Muscle of leg (tissue), 11 donors: ENCODE measurements around the gene SKAP1. TPM values are rescaled to one million over a fixed set of nuclear protein-coding genes. Genes with fewer than 3 reads are reported as not detected.
A peak's percentile ranks its signal among the peaks of the same experiment; 100 is the strongest.

Experiments
- DNase-seq: peaks from one replicate; pipeline ENCODE4 v3.0.0; 2013
- H3K27ac ChIP-seq: one replicate; pipeline ENCODE4 v1.5.1; 2013; ENCODE audit warnings: mild to moderate bottlenecking, low read length, control low read depth
- H3K27me3 ChIP-seq: one replicate; pipeline ENCODE4 v1.6.1; 2013; ENCODE audit warnings: low read length; ENCODE audit not compliant: control insufficient read depth, insufficient read depth
- H3K36me3 ChIP-seq: one replicate; pipeline ENCODE4 v1.6.1; 2013; ENCODE audit warnings: low read length; ENCODE audit not compliant: control insufficient read depth, insufficient read depth
- H3K4me1 ChIP-seq: one replicate; pipeline ENCODE4 v1.6.1; 2013; ENCODE audit warnings: low read length; ENCODE audit not compliant: control insufficient read depth, insufficient read depth
- H3K4me3 ChIP-seq: one replicate; pipeline ENCODE4 v1.5.1; 2013; ENCODE audit warnings: low read length, control low read depth
- H3K9me3 ChIP-seq: replicated peaks from 2 replicates; pipeline ENCODE4 v1.6.1; 2013; ENCODE audit warnings: low read depth, low read length; ENCODE audit not compliant: control insufficient read depth
- WGBS: methylation state at CpG from one replicate; pipeline ENCODE4 v1.1.5; 2013; ENCODE audit warnings: missing lambda C conversion rate; ENCODE audit not compliant: insufficient coverage; 5-methylcytosine and 5-hydroxymethylcytosine counted together
- polyA plus RNA-seq, 8 donors: library from polyadenylated mRNA; unstranded; fragments of 120-200 nt; gene quantifications; one replicate each; pipeline versions ENCODE4 v1.2.1 to v1.2.3, GENCODE V29; 2013; ENCODE audit warnings: inconsistent platforms in 1 of 8, low replicate concordance in 1 of 8; ENCODE audit not compliant: insufficient read length in 8 of 8, insufficient read depth in 1 of 8
- total RNA-seq: library from RNA; stranded (reverse); fragments of 120-200 nt; gene quantifications from one replicate; pipeline ENCODE4 v1.2.4, GENCODE V29; 2013

Gene SKAP1
- total and polyA plus RNA-seq, 9 donors, result 0.22 to 0.52 (median 0.37) TPM; not detected in 1

DNA sequence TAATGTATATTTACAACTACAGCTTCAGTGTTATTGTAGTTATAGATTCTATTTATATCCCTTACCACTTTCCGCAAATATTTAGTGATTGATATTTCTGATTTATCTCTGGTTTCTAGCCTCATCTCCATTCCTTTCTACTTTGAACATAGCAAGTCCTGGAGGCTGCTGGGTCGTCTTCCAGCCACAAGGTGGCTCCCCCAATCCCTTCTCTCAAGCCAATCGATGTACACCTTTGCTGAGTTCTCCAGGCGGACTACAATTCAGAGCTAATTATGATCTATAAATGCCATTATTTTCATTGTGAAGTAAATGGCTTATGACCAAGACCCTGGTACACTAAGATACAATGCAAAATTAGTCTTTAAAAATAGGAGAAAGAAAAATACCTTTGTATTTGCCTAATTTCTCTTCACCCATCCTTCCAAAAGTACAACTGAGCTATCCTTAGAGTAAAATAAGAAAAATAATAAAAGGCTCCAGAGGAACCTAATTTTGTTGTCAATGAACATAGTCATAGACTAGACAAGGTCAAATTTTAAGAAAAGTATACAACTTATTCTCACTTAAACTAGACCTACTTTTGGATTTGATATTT is 122.1 kb downstream of the SKAP1 start:
- WGBS, result no CpG with 5 or more reads among the region's 4 CpGs
- peaks cover 10% of the 10 kb centered on the region for H3K27me3 ChIP-seq
- peak; percentile 45 for DNase-seq

DNA sequence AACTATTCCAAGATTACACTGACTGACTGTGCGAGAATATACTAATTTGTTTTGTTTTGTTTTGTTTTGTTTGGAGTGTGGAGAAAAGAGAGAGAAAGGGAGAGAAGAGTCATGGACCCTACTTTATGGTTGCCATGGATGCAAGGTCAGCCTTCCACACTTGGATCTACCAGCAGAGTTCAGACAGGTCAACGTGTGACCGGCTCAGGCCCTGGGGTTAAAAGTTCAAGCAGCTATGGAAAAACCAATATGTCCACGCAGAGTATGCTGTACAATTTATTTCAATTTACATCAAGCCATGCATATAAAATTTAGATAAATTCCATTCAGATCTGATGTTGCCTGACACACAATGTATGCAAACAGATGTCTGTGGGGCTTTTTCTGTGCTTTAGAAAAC is 122.8 kb downstream of the SKAP1 start:
- H3K27ac ChIP-seq, result no peak overlapping the region
- no peaks in the 10 kb centered on the region for H3K36me3 ChIP-seq
- H3K27me3 ChIP-seq, result peaks cover 10% of the 10 kb centered on the region
- DNase-seq, result no peak
- H3K4me1 ChIP-seq, result no peaks in the 10 kb centered on the region
- 100% methylated on average over 1 of the region's 4 CpGs for WGBS
- no peak overlapping the region for H3K4me3 ChIP-seq
- H3K9me3 ChIP-seq, result no peaks in the 10 kb centered on the region

More for the DNA sequence above, 122.1 kb downstream of the SKAP1 start:
- Histone ChIP-seq H3K4me1 (no peaks in the 10 kb centered on the region), H3K36me3 (no peaks in the 10 kb centered on the region), H3K4me3 (no peak overlapping the region), H3K27ac (no peak overlapping the region), H3K9me3 (no peaks in the 10 kb centered on the region)

DNA sequence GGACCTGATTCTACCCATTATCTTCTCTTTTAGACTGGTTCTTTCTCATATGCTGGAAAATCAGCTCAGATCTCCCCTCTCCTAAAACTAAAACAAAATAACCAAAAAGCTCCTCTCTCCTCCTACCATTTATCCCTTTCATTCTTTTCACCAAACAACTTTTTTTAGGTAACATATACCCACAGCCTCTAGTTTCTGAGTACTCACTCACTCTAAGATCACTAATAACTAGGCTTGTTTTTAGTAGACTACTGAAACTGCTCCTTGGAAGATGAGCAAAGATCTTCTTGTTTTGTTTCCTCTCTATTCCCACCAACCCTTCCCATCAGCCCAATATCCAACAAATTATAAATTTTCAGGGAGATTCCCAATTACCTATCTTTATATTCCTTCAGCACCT is 129.0 kb downstream of the SKAP1 start:
- Histone ChIP-seq H3K36me3 (no peaks in the 10 kb centered on the region), H3K9me3 (no peaks in the 10 kb centered on the region), H3K4me1 (no peaks in the 10 kb centered on the region), H3K27ac (no peak overlapping the region), H3K27me3 (peaks cover 5% of the 10 kb centered on the region), H3K4me3 (no peak overlapping the region)
- DNase-seq, result no peak

DNA sequence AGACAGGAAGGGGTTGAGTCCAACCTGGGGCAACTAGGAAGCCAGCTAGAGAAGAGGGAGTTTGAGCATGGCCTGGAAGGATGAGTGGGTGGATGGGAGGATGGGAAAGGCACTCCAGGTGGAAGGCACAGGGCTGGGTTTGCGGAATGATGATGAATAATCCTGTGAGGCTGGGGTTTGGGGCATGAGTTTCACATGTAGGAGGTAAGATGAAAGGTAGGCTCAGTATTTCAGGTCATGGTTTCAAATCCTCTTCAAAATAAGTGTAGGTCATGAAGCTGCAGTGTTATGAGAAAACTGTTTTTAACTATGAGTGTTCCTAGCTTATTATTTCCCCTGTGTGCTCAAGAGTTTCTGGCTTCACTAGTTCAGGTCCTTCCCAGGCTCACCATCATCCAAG is 130.3 kb downstream of the SKAP1 start:
- no peaks in the 10 kb centered on the region for H3K4me1 ChIP-seq
- H3K27ac ChIP-seq, result no peak overlapping the region
- DNase-seq, result no peak
- H3K4me3 ChIP-seq, result no peak overlapping the region
- H3K36me3 ChIP-seq, result no peaks in the 10 kb centered on the region
- WGBS, result 89% methylated on average over 1 of the region's 1 CpG
- H3K27me3 ChIP-seq, result peaks cover 5% of the 10 kb centered on the region
- H3K9me3 ChIP-seq, result no peaks in the 10 kb centered on the region

DNA sequence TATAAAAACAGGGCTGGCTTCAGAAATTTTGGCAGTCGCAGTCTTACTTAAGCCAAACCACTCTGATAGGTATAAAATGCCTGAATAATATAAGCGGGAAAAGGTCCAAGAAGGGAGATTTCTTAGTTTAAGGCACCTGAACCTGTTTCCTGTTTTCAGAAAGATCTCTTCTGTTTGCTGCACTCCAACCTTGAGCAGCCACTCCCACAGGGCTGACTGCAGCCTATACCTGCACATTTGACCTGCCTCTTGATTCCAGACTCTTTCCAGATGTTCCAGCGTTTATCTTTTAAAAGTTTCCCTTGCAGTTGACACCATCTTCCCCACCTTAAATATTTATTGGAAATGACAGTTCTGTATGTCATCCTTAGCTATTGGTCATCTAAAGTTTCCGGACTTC is 132.2 kb downstream of the SKAP1 start:
- WGBS, result no CpG with 5 or more reads among the region's 4 CpGs
- Histone ChIP-seq H3K36me3 (no peaks in the 10 kb centered on the region), H3K9me3 (no peaks in the 10 kb centered on the region), H3K27me3 (peaks cover 5% of the 10 kb centered on the region), H3K27ac (no peak overlapping the region), H3K4me3 (no peak overlapping the region), H3K4me1 (no peaks in the 10 kb centered on the region)
- no peak for DNase-seq

DNA sequence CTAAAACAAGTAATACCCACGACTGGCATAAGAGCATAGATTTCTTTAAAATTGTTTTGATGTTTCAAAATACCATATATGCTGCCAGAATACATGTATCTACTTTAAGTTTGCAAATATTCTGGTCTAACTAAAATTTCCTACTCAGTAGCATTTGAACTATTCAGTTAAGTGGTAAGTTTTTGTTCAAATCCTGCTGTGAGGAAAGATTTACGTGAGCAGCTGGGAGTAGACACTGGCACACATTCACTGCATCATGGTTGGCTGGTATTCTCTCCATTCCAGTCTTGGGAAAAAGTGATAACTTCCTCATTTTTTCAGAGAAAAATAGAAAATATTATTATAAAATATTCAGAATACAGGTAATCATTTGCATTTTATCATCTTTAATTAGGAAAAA is 133.6 kb downstream of the SKAP1 start:
- Histone ChIP-seq H3K27ac (no peak overlapping the region), H3K4me3 (no peak overlapping the region), H3K9me3 (no peaks in the 10 kb centered on the region), H3K4me1 (no peaks in the 10 kb centered on the region), H3K36me3 (no peaks in the 10 kb centered on the region), H3K27me3 (peaks cover 5% of the 10 kb centered on the region)
- no peak for DNase-seq
- WGBS, result no CpG with 5 or more reads among the region's 2 CpGs

DNA sequence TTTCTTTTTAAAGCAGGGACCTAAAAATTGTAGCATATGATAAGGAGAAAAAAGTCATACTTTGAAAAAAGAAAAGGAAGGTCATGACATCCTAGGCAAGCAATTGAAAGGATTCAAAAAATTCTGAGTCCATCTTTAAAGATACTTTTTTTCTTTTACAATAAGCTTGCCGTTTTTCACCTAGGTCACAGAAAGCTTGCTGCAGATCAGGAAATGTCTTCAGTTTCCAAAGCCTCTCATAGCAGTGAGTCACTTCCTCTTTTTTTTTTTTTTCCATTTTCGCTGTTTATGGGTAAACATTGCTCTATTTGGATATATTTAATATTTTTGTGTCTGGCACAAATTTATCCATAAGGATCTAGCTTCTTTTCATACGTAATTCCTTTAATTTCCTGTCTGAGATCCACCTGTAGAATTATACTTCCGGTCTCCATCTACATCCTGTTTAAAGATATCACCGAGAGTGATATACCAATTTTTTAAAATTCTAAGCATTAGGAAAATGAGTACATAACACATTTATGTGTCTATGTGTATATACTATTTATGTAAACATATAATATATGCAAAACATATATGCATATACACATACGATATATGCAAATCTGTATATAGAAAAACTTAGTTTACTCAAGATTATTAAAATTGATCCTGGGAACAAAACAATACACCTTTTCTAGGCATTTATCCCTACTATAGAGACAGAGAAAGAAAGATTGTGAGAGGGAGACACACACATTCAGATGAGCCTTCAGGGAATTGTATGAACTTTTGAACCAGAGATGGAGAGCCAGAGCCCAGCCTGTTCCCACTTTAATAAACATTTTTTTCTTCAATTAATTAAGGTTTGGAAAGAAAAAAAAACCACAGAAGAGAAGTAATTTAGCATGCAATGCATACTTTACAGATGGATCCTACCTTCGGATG is 134.4 kb downstream of the SKAP1 start:
- H3K27ac ChIP-seq, result peak overlapping the region; percentile 30

DNA sequence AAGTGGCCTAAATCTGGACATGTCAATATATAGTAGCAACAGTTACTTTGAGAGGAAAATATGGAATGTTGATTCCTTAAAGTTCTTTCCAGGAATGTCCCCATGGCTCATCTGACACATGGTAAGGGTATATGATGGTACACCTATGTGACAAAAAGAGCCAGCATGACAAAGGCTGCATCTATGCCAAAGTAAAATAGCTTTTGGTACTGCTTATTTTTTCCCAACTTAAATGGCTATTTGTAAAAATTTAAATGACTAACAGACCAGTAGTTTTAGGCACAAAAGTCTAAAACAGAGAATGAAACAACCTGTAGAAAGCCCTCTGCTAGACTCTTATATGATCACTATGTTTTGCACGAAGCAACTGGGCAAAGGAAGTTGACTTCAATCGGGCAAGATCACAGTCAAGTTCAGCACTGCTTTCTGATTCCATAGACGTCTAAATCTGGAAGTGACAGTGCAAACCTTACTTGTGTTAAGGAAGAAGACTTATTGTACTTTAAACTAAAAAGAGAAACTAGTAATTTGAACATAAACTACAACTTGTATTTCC is 135.1 kb downstream of the SKAP1 start:
- Histone ChIP-seq H3K36me3 (no peaks in the 10 kb centered on the region), H3K4me1 (no peaks in the 10 kb centered on the region), H3K4me3 (no peak overlapping the region), H3K9me3 (no peaks in the 10 kb centered on the region), H3K27ac (no peak overlapping the region), H3K27me3 (peaks cover 7% of the 10 kb centered on the region)
- peak; percentile 9 for DNase-seq
- 60% methylated on average over 1 of the region's 3 CpGs for WGBS

More for the DNA sequence above, 134.4 kb downstream of the SKAP1 start:
- DNase-seq, result peak; percentile 48
- no CpG with 5 or more reads among the region's 7 CpGs for WGBS
- no peaks in the 10 kb centered on the region for H3K4me1 ChIP-seq
- no peak overlapping the region for H3K4me3 ChIP-seq
- H3K36me3 ChIP-seq, result no peaks in the 10 kb centered on the region
- H3K9me3 ChIP-seq, result no peaks in the 10 kb centered on the region
- H3K27me3 ChIP-seq, result peaks cover 8% of the 10 kb centered on the region

DNA sequence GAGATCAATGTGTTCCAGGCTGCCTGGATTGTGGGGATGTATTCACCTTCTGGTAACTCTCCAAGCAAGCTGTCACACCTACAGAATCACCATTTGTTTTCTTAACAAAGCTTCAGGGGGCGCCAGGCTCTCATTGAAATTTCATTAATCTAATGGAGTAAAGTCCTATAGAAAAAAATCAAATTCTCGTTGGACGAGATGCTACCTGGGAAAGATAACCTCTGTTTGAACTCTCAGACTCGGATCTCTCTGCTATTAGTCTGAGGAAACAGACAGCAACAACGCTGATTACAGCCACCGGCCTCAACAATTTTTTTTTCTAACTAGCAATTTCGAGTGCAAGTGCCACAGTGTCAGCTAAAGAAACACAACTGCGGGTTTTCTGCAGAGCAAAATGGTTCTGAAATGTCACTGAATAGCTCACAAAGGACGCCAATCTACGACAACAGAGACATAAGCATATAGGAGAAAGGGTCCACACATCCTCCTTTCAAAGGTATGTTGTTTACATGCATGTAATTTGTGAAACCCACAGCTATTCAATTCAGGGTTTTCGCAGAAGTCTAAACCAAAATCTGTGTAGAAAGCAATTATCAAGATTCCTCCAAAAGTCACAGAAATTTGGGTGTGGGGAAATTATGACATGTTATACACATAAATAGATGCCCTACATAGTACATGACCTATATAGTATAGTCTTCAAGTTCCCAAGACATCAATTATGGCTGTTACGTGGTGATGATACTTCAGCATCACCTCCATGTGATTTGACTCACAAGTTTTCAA is 135.8 kb downstream of the SKAP1 start:
- H3K4me3 ChIP-seq, result no peak overlapping the region
- H3K4me1 ChIP-seq, result no peaks in the 10 kb centered on the region
- H3K9me3 ChIP-seq, result no peaks in the 10 kb centered on the region
- peaks cover 3% of the 10 kb centered on the region for H3K27me3 ChIP-seq
- no peak overlapping the region for H3K27ac ChIP-seq
- WGBS, result 25% methylated on average over 6 of the region's 12 CpGs
- no peaks in the 10 kb centered on the region for H3K36me3 ChIP-seq
- DNase-seq, result peak; percentile 7
